Calu3 (cell line): ENCODE measurements around the gene MAPRE3. TPM values are rescaled to one million over a fixed set of nuclear protein-coding genes. Genes with fewer than 3 reads are reported as not detected.

Source experiments
- BruUV-seq: library from RNA; stranded (reverse); fragments of 400-500 nt; replicated peaks from 2 replicates; lab custom pipeline; 2021; lab: Mats Ljungman, UMichigan
- CTCF ChIA-PET: fragments of 300-600 bp; sonication (Branson Sonifier 250); formaldehyde crosslinking; loops from one replicate; lab custom pipeline; 2022; ENCODE audit warnings: antibody characterized with exemption; lab: Charles Lee
- DNase-seq: peaks from one replicate; pipeline ENCODE4 v3.0.0; 2022
- H3K27ac Mint-ChIP-seq: one replicate; pipeline ENCODE4 v1.8.0; 2022; ENCODE audit warnings: mixed read lengths; ENCODE audit not compliant: unreplicated experiment
- H3K27me3 Mint-ChIP-seq: one replicate; pipeline ENCODE4 v1.8.0; 2022; ENCODE audit warnings: mixed read lengths; ENCODE audit not compliant: unreplicated experiment
- H3K36me3 Mint-ChIP-seq: one replicate; pipeline ENCODE4 v1.8.0; 2022; ENCODE audit warnings: mild to moderate bottlenecking, moderate library complexity, mixed read lengths; ENCODE audit not compliant: insufficient read depth, unreplicated experiment
- H3K4me1 Mint-ChIP-seq: one replicate; pipeline ENCODE4 v1.8.0; 2022; ENCODE audit warnings: mild to moderate bottlenecking, low read depth, mixed read lengths; ENCODE audit not compliant: unreplicated experiment
- H3K4me3 Mint-ChIP-seq: one replicate; pipeline ENCODE4 v1.8.0; 2022; ENCODE audit warnings: mild to moderate bottlenecking, low read depth, moderate library complexity, mixed read lengths; ENCODE audit not compliant: unreplicated experiment
- H3K9me3 Mint-ChIP-seq: one replicate; pipeline ENCODE4 v1.8.0; 2022; ENCODE audit warnings: low read depth, mixed read lengths; ENCODE audit not compliant: unreplicated experiment
- intact Hi-C: fragments of 100-400 bp; cut with micrococcal nuclease; formaldehyde crosslinking; loops from one replicate; pipeline ENCODE4 v1.10.0; 2022; ENCODE audit not compliant: unreplicated experiment
- total RNA-seq: library from RNA; stranded (reverse); gene quantifications from 2 replicates; pipeline ENCODE4 v1.2.3, GENCODE V29; 2022
- TF ChIP-seq, protein P1 (sequence below): fragments of 200-600 bp; IDR thresholded peaks from one replicate; pipeline ENCODE4 v1.8.0; 2022; ENCODE audit warnings: antibody characterized with exemption; ENCODE audit not compliant: unreplicated experiment

Gene MAPRE3
- total RNA-seq, 1 experiment from 2014 or later: 11.1 TPM

DNA sequence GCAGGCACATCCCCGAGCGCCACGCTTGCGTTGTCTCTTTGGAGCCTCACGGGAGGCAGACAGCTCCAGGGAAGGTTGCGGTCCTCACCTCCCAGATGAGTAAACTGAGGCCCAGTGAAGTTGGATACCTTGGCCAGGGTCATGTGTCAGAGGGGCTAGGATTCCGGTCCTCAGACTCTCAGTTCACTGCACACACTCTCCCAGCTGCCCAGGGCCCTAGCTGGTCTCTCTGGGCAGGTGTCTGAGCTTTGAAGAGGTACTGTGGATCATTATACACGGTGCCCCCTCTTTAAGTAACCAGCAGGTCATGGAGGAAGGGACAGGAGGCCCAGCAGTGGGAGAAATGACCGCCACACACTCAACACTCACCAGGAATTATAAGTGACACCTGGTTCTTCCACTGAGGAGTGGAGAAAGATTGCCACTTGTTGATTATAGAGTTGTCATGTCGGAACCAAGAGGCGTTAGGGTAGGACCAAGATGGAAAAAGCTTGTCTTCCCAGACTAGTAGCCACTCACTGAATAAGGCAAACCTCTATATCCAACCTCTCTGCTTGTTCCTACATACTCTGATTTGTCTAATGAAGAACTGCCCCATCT is 62.9 kb downstream of the MAPRE3 start:
- TF ChIP-seq, protein P1, sequence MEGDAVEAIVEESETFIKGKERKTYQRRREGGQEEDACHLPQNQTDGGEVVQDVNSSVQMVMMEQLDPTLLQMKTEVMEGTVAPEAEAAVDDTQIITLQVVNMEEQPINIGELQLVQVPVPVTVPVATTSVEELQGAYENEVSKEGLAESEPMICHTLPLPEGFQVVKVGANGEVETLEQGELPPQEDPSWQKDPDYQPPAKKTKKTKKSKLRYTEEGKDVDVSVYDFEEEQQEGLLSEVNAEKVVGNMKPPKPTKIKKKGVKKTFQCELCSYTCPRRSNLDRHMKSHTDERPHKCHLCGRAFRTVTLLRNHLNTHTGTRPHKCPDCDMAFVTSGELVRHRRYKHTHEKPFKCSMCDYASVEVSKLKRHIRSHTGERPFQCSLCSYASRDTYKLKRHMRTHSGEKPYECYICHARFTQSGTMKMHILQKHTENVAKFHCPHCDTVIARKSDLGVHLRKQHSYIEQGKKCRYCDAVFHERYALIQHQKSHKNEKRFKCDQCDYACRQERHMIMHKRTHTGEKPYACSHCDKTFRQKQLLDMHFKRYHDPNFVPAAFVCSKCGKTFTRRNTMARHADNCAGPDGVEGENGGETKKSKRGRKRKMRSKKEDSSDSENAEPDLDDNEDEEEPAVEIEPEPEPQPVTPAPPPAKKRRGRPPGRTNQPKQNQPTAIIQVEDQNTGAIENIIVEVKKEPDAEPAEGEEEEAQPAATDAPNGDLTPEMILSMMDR: no peak
- Mint-ChIP-seq H3K36me3 (peaks cover 53% of the 10 kb centered on the region), H3K4me1 (peaks cover 24% of the 10 kb centered on the region), H3K9me3 (no peaks in the 10 kb centered on the region), H3K27me3 (no peaks in the 10 kb centered on the region), H3K4me3 (peak overlapping the region; percentile 94), H3K27ac (peak overlapping the region; percentile 61)
- CTCF ChIA-PET: interaction anchor here (0.9 to 1.1 kb wide), 4 partner anchors 17 to 71 kb away, joined by 3 to 6 read pairs (median 4); no protein-coding TSS in a partner anchor
- intact Hi-C loops: loop anchor here (2.0 kb wide), 1 partner anchor 17 kb away; the partner anchor contains the start of gene AGBL5
- TSS peak; percentile 50 for BruUV-seq
- DNase-seq: no peak

DNA sequence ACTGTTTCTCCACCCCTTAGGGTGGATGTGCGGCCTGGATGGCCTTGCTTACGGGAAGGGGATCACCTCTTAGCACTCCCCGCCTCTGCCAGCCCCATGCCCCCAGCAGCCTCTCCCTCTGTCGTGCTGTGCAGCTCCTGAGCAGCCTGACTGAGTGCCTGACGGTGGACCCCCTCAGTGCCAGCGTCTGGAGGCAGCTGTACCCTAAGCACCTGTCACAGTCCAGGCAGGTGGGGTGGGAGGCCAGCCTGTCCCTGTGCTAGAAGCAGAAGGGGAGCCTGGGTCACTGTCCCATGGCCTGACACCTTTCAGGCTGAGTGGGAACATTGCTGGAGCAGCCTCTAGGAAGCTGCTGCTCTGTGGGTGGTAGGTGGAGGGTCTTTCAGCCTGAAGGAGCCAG is 67.6 kb downstream of the MAPRE3 start:
- CTCF ChIA-PET: interaction anchor here (1.9 kb wide), 1 partner anchor 13 kb away, joined by 6 read pairs; the partner anchor contains the start of gene AGBL5
- peaks cover 49% of the 10 kb centered on the region for H3K36me3 Mint-ChIP-seq

DNA sequence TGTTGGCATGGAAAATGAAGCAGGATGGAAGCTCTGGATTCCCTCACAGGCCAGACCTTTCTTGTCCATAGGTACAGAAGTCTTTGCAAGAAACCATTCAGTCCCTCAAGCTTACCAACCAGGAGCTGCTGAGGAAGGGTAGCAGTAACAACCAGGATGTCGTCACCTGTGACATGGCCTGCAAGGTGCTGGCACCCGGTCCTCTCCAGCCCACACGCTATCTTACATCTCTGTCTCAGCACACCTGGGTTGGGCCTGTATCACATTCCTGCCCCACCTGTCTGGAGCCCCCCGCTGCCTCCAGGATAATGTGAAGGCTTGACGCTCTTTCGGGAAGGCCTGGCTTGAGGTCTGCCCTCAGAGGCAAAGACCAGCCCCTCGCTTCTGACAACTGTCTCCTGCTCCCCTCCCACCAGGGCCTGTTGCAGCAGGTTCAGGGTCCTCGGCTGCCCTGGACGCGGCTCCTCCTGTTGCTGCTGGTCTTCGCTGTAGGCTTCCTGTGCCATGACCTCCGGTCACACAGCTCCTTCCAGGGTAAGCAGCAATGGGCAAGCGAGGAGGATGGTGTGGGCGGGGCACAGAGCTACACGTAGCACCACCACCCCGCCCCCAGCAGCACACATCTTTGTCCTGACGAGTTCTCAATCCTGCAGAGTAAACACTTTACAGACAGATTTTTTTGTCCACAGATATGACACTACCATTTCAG is 68.3 kb downstream of the MAPRE3 start:
- H3K27me3 Mint-ChIP-seq: no peaks in the 10 kb centered on the region
- peaks cover 8% of the 10 kb centered on the region for H3K4me1 Mint-ChIP-seq
- H3K27ac Mint-ChIP-seq: no peak overlapping the region
- intact Hi-C loops: no loop called here
- BruUV-seq: no TSS peak
- H3K36me3 Mint-ChIP-seq: peaks cover 41% of the 10 kb centered on the region
- TF ChIP-seq, protein P1: no peak
- H3K4me3 Mint-ChIP-seq: no peak overlapping the region
- CTCF ChIA-PET: interaction anchor here (1.9 kb wide), 1 partner anchor 12 kb away, joined by 6 read pairs; the partner anchor contains the start of gene AGBL5
- DNase-seq: no peak
- H3K9me3 Mint-ChIP-seq: no peaks in the 10 kb centered on the region

More for the DNA sequence above, 67.6 kb downstream of the MAPRE3 start:
- H3K27me3 Mint-ChIP-seq: no peaks in the 10 kb centered on the region
- no peak for DNase-seq
- intact Hi-C loops: no loop called here
- TF ChIP-seq, protein P1: no peak
- H3K4me3 Mint-ChIP-seq: no peak overlapping the region
- no peak overlapping the region for H3K27ac Mint-ChIP-seq
- H3K4me1 Mint-ChIP-seq: peaks cover 12% of the 10 kb centered on the region
- H3K9me3 Mint-ChIP-seq: no peaks in the 10 kb centered on the region
- BruUV-seq: no TSS peak

DNA sequence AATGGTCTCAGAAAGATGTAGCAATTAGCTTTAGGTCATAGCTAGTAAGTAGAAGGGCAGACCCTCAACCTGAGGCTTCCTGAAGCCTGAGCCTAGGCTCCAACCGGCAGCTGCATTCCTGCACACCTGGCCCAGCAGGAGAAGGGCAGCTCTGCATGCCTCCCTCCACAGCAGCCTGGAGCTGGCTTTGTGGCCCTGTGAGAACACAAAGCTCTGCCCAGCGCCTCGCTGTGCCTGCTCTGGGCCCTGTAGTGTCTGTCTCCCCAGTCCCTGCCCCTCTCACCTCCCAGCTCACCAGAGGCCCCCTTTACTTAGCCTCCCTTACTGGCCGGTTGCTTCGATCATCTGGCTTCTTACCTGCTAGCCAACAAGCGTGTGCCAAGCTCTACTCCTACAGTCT is 69.0 kb downstream of the MAPRE3 start:
- DNase-seq: no peak
- Mint-ChIP-seq H3K4me1 (peaks cover 2% of the 10 kb centered on the region), H3K27me3 (no peaks in the 10 kb centered on the region), H3K27ac (no peak overlapping the region), H3K36me3 (peaks cover 34% of the 10 kb centered on the region), H3K4me3 (no peak overlapping the region), H3K9me3 (no peaks in the 10 kb centered on the region)
- no TSS peak for BruUV-seq
- CTCF ChIA-PET: interaction anchor here (0.6 to 1.9 kb wide), 2 partner anchors 11 to 1459 kb away, joined by 4 to 6 read pairs; partner anchors contain the start of gene AGBL5
- intact Hi-C loops: no loop called here
- TF ChIP-seq, protein P1: no peak
